Fibroblast of skin of scalp (primary cell): ENCODE results near the gene PKD1L1.
A peak's percentile ranks its signal among the peaks of the same experiment; 100 is the strongest.
"Not testable (repeated sequence)": the region's sequence is repeated elsewhere in the genome, so short reads cannot be mapped to it uniquely, and the experiment has no call there.

ENCODE experiments used
- DNase-seq: peaks from one replicate; pipeline ENCODE4 v3.0.0-alpha.2; 2013

PKD1L1 gene

GRCh38 chr7:47765373-47765979 is 182.8 kb downstream of the PKD1L1 start:
- DNase-seq, result no peak

GRCh38 chr7:47764746-47765145 is 183.5 kb downstream of the PKD1L1 start:
- DNase-seq, result no peak

GRCh38 chr7:47763063-47763974 is 184.9 kb downstream of the PKD1L1 start:
- DNase-seq, result peak; percentile 84

GRCh38 chr7:47762746-47763062 is 185.6 kb downstream of the PKD1L1 start:
- DNase-seq, result no peak

DNA sequence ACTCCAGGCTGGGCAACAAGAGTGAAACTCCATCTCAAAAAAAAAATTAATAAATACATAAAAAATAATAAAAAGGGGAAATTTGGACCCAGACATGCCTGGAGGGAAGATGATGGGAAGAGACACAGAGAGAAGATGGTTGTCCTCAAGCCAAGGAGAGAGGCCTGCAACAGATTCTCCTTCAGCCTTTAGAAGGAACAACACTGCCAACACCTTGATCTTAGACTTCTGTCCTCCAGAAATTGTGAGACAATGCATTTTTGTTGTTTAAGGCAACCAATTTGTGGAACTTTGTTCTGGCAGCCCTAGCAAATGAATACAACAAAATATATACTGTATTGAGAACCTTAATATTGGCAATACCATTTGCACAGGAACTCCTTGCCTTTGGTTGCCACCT is 186.1 kb downstream of the PKD1L1 start:
- no peak for DNase-seq

- DNase-seq, result peak; percentile 39
Observed at GRCh38 chr7:47759056-47759706, 189.1 kb downstream of the PKD1L1 start.

DNA sequence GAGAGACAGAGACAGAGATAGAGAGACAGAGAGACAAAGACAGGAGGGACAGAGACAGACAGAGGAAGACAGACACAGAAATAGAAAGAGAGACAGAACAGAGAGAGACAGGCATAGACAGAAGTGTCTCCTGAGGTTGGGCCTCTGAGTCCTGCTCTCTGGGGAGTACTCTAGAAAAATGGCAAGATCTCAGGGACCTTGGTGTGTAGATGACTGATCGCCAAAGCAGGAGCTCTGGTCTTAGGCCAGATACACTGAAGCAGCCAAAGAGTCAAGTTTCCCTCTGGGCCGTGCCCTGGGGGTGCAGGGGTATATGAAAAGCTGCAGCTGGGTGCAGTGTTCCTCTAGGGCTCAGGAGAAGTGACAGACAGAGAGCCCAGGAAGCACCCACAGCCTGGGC is 189.7 kb downstream of the PKD1L1 start:
- peak; percentile 72 for DNase-seq

DNA sequence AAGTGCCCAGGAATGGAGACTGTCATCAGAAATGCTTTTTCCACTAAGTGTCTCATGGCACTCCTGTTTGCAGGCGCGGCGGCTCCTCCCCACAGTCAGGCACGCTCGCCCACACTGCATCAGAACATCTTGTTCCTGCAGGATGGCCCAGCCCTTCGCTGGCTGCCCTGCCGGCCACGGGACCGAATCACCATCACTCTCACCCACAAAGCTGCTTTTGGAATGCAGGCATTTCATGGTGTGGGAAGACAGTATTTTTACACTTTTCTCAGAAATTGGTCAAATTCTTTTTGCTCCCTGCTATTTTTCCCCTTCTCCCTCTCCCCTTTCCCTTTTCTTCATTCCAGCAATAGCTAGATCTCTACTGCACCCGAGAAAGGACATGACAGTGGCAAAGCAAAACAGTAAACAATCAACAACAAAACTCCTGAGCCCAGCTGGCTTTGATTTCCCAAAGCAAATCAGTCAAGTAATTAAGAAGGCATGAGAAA is 190.3 kb downstream of the PKD1L1 start:
- DNase-seq, result peak; percentile 84

GRCh38 chr7:47756636-47757035 is 191.6 kb downstream of the PKD1L1 start:
- DNase-seq, result no peak

DNA sequence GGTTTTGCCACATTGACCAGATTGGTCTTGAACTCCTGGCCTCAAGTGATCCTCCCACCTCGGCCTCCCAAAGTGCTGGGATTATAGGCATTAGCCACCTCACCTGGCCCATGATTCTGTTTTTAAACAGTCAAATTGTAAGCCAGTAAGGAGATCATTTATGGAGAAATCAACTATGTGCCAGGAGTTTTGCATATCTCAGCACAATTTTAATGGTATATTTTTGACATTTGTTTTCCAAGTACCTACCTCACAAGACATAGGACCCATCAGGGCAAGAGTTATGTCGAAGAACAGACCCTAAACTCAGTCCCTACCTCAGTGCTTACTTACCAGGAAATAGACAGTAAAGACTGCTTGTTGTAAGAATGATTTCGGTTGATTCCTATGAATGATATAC is 193.0 kb downstream of the PKD1L1 start:
- no peak for DNase-seq

- not testable (repeated sequence) for DNase-seq
Observed at GRCh38 chr7:47751724-47752123, 196.5 kb downstream of the PKD1L1 start.

GRCh38 chr7:47751043-47751442 is 197.2 kb downstream of the PKD1L1 start:
- no peak for DNase-seq

DNA sequence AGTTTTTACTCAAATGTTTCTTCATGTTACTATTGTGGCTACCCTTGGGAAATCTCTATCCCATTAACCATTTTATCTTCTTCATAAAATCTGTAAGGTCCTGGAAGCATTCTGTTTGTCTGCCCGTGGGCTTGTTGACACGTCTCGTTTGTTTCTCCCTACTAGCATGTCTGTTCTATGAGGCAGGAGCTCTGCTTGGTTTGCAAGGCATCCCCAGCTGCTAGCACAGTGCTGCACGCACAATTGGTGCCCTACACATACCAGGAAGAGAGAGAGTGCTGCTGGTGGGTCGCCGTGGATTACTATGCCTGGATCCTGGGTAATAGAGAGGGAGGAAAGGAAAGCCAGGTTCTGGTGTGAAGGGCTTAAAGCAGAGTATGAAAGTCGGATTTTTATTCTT is 200.2 kb downstream of the PKD1L1 start:
- DNase-seq, result no peak

- no peak for DNase-seq
Observed at GRCh38 chr7:47747160-47747559, 201.1 kb downstream of the PKD1L1 start.

DNA sequence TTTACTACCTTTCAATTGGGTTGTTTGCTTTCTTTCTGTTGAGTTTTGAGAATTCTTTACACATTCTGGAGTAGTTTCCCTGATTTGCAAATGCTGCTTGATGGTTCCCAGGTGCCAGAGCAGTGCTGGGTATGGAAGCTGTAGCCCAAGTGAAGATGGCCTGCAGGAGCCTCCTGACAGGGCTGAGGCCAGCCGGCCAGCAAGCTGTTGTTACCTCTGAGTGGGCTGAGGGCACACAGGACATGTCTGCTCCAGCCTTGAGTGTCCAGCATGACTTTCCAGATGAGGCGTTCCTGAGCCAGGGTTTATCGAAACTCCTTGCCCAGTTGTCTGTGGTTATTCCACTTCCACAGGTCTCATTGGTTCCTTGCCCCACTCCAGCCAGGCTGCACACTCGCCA is 201.8 kb downstream of the PKD1L1 start:
- no peak for DNase-seq

GRCh38 chr7:47744883-47745282 is 203.4 kb downstream of the PKD1L1 start:
- DNase-seq, result no peak

DNA sequence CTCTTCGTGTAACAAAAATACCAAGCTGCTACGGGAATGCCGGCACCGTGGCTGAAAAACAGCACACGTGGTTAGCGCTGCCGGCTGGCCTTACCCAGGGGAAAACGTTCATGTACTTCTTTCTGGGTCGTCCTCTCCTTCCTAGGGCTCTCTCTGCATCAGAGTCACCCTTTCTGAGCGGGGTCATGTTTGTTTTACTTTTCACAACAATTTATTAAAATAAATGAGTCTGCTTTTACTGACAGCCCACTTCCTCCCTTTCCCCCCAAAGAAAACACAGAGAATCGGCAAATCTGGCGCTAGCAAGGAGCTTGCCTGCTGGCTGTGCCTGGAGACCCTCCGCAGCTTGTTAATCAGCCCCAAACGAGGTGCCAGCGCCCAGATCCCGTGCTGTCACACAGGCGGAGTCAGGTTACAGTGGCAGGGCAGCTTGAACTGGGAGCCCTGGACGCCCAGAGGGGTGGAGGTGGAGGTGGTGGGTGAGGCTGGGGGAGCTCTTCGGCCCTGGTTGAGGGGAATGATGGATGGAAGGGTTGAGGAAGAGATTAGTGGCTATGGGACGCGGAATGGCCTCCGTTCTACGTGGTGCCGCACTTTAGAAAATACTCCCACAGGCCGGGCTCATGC is 204.2 kb downstream of the PKD1L1 start:
- peak; percentile 45 for DNase-seq

GRCh38 chr7:47741984-47742383 is 206.3 kb downstream of the PKD1L1 start:
- no peak for DNase-seq

DNA sequence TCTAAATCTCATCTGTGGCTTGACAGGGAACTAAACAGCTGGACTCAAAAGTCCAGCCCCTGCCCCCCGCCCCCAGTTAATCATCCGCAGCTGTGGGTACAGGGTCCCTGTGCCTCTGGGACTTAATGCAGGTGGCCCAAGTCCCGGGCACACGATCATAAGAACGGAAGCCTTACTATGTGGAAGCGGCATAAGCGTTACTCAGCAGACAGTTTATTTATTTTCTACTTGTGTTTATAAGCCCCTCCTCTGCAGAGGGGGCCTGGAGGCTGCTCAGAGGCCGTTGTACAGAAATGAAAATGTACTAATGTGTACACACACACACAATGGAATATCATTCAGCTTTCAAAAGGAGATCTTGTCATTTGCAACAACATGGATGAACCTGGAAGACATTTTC is 208.4 kb downstream of the PKD1L1 start:
- DNase-seq, result no peak

- peak; percentile 24 for DNase-seq
Observed at GRCh38 chr7:47739301-47739875, 208.9 kb downstream of the PKD1L1 start.

- DNase-seq, result no peak
Observed at GRCh38 chr7:47738563-47739166, 209.6 kb downstream of the PKD1L1 start.

DNA sequence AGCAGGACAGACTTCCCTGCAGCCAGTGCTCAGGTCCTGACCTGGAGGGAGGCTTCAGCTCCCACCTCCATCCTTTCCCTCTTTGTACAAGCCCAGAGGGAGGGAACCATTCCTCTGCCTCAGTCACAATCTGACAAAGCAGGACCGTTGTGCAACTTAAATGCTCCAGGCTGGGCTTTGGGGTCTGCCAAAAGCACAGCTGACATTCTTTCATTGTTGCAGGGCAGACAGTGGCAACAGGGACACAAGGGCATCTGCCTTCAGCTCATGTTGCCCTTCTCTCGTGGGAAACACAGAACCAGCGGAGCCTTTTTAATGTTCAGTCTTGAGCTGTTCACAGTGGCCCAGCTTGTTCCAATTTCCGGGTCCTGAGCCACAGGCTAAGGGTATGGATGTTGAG is 210.7 kb downstream of the PKD1L1 start:
- no peak for DNase-seq
